DOHH2 (cell line): Measurements from ENCODE around the gene SMIM12.

Experiments used
- H3F3A ChIP-seq: fragments of 200-600 bp; sonication (generic), shearing (Covaris generic); 2 replicates; pipeline ENCODE4 v1.6.0; 2016; ENCODE audit warnings: antibody characterized with exemption, mild to moderate bottlenecking; ENCODE audit not compliant: control insufficient read depth, insufficient read depth
- H3K27ac ChIP-seq: fragments of 200-600 bp; sonication (generic); 2 replicates; pipeline ENCODE4 v1.5.1; 2014; ENCODE audit warnings: low read depth, mild to moderate bottlenecking, low read length, moderate library complexity
- H3K27me3 ChIP-seq: fragments of 200-600 bp; sonication (generic); 2 replicates; pipeline ENCODE4 v1.6.1; 2014; ENCODE audit warnings: mild to moderate bottlenecking, low read length, mixed read lengths; ENCODE audit not compliant: control insufficient read depth
- H3K36me3 ChIP-seq: fragments of 200-600 bp; sonication (generic); 2 replicates; pipeline ENCODE4 v1.6.1; 2014; ENCODE audit warnings: mild to moderate bottlenecking, low read length, moderate library complexity, mixed read lengths; ENCODE audit not compliant: control insufficient read depth
- H3K4me1 ChIP-seq: fragments of 200-600 bp; sonication (generic); 2 replicates; pipeline ENCODE4 v1.6.1; 2014; ENCODE audit warnings: mild to moderate bottlenecking, low read length, mixed read lengths; ENCODE audit not compliant: control insufficient read depth
- H3K4me2 ChIP-seq: fragments of 200-600 bp; sonication (generic); 2 replicates; pipeline ENCODE4 v1.6.0; 2014; ENCODE audit warnings: mild to moderate bottlenecking, low read length, moderate library complexity
- H3K4me3 ChIP-seq: fragments of 200-600 bp; sonication (generic); 2 replicates; pipeline ENCODE4 v1.5.1; 2014; ENCODE audit warnings: mild to moderate bottlenecking, low read length, mixed read lengths
- H3K79me2 ChIP-seq: fragments of 200-600 bp; sonication (generic); 2 replicates; pipeline ENCODE4 v1.6.1; 2014; ENCODE audit warnings: mild to moderate bottlenecking, low read length, mixed read lengths; ENCODE audit not compliant: control insufficient read depth
- H3K9me2 ChIP-seq: fragments of 200-600 bp; sonication (generic); replicated peaks from 2 replicates; pipeline ENCODE4 v1.6.1; 2014; ENCODE audit warnings: mild to moderate bottlenecking, low read length, mixed read lengths; ENCODE audit not compliant: control insufficient read depth
- H3K9me3 ChIP-seq: fragments of 200-600 bp; sonication (generic); 2 replicates; pipeline ENCODE4 v1.6.1; 2014; ENCODE audit warnings: antibody characterized with exemption, low read length, mixed read lengths; ENCODE audit not compliant: control insufficient read depth, insufficient read depth
- H4K20me1 ChIP-seq: fragments of 200-600 bp; sonication (generic); 2 replicates; pipeline ENCODE4 v1.6.0; 2014; ENCODE audit warnings: low read depth, mild to moderate bottlenecking, antibody characterized with exemption, low read length, moderate library complexity; ENCODE audit not compliant: control insufficient read depth, insufficient read depth
- EZH2phosphoT487 ChIP-seq: fragments of 200-600 bp; sonication (generic); IDR thresholded peaks from 2 replicates; pipeline ENCODE4 v1.6.1; 2017; ENCODE audit warnings: borderline replicate concordance, mild to moderate bottlenecking, antibody characterized with exemption, low read length, moderate library complexity, mixed read lengths
- TF ChIP-seq, protein P1 (sequence below): fragments of 200-600 bp; sonication (generic); IDR thresholded peaks from one replicate; pipeline ENCODE4 v1.5.1; 2014; ENCODE audit warnings: antibody characterized with exemption, mild to moderate bottlenecking, low read depth, low read length; ENCODE audit not compliant: poor library complexity, severe bottlenecking

The SMIM12 gene

GRCh38 chr1:34829250-34829649, 30.3 kb downstream of the SMIM12 start:
- H3K4me1 ChIP-seq: no peaks in the 10 kb centered on the region
- no peaks in the 10 kb centered on the region for H3K36me3 ChIP-seq
- no peak overlapping the region for H3K4me2 ChIP-seq
- H3K9me3 ChIP-seq: no peaks in the 10 kb centered on the region
- H3K9me2 ChIP-seq: no peaks in the 10 kb centered on the region
- no peak overlapping the region for H3K27ac ChIP-seq
- H3K79me2 ChIP-seq: no peaks in the 10 kb centered on the region
- no peak for TF ChIP-seq EZH2phosphoT487
- TF ChIP-seq, protein P1, sequence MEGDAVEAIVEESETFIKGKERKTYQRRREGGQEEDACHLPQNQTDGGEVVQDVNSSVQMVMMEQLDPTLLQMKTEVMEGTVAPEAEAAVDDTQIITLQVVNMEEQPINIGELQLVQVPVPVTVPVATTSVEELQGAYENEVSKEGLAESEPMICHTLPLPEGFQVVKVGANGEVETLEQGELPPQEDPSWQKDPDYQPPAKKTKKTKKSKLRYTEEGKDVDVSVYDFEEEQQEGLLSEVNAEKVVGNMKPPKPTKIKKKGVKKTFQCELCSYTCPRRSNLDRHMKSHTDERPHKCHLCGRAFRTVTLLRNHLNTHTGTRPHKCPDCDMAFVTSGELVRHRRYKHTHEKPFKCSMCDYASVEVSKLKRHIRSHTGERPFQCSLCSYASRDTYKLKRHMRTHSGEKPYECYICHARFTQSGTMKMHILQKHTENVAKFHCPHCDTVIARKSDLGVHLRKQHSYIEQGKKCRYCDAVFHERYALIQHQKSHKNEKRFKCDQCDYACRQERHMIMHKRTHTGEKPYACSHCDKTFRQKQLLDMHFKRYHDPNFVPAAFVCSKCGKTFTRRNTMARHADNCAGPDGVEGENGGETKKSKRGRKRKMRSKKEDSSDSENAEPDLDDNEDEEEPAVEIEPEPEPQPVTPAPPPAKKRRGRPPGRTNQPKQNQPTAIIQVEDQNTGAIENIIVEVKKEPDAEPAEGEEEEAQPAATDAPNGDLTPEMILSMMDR: no peak
- no peak overlapping the region for H3K4me3 ChIP-seq
- no peaks in the 10 kb centered on the region for H3F3A ChIP-seq
- H3K27me3 ChIP-seq: no peaks in the 10 kb centered on the region
- no peaks in the 10 kb centered on the region for H4K20me1 ChIP-seq

GRCh38 chr1:34828611-34829010, 30.9 kb downstream of the SMIM12 start:
- H3K36me3 ChIP-seq: no peaks in the 10 kb centered on the region
- no peaks in the 10 kb centered on the region for H3K4me1 ChIP-seq
- no peaks in the 10 kb centered on the region for H3F3A ChIP-seq
- H4K20me1 ChIP-seq: no peaks in the 10 kb centered on the region
- H3K79me2 ChIP-seq: no peaks in the 10 kb centered on the region
- H3K9me2 ChIP-seq: no peaks in the 10 kb centered on the region
- no peaks in the 10 kb centered on the region for H3K9me3 ChIP-seq
- TF ChIP-seq, protein P1: no peak
- H3K4me3 ChIP-seq: no peak overlapping the region
- H3K27me3 ChIP-seq: no peaks in the 10 kb centered on the region
- no peak overlapping the region for H3K4me2 ChIP-seq
- H3K27ac ChIP-seq: no peak overlapping the region

- Histone ChIP-seq H3K9me3 (no peaks in the 10 kb centered on the region), H4K20me1 (no peaks in the 10 kb centered on the region), H3F3A (no peaks in the 10 kb centered on the region), H3K4me3 (no peak overlapping the region), H3K9me2 (no peaks in the 10 kb centered on the region), H3K27ac (no peak overlapping the region), H3K79me2 (no peaks in the 10 kb centered on the region), H3K36me3 (no peaks in the 10 kb centered on the region), H3K27me3 (no peaks in the 10 kb centered on the region), H3K4me1 (no peaks in the 10 kb centered on the region), H3K4me2 (no peak overlapping the region)
- TF ChIP-seq, protein P1: no peak
- no peak for TF ChIP-seq EZH2phosphoT487
Measured at GRCh38 chr1:34827341-34827941, 32.1 kb downstream of the SMIM12 start.
